WI38 (cell line): ENCODE measurements around the gene ZFP3.
A peak's percentile ranks its signal among the peaks of the same experiment; 100 is the strongest.
"Not testable (repeated sequence)": the region's sequence is repeated elsewhere in the genome, so short reads cannot be mapped to it uniquely, and the experiment has no call there.

ENCODE experiments used
- H3K4me3 ChIP-seq: 2 replicates; pipeline ENCODE4 v1.5.1; 2011; ENCODE audit warnings: low read depth, mild to moderate bottlenecking, control low read depth, low read length
- CTCF ChIP-seq: IDR thresholded peaks from 2 replicates; pipeline ENCODE4 v1.5.1; 2012; ENCODE audit warnings: low read depth, mild to moderate bottlenecking, control low read depth, low read length

ZFP3 gene

GRCh38 chr17:5111402-5112204 lies 33.3 kb downstream of the ZFP3 start, which contains the start of gene ZNF232:
Gene ZNF232, minus strand, starts transcription at chr17:5111878. Its CDS starts 56 bp downstream, at chr17:5111822.
- no peak for TF ChIP-seq CTCF
- H3K4me3 ChIP-seq: peak within 1 kb of the TSS; percentile 77

- no peak for TF ChIP-seq CTCF
- H3K4me3 ChIP-seq: no peak within 1 kb of the TSS
Observed at GRCh38 chr17:5115673-5116651, 37.7 kb downstream of the ZFP3 start, which contains the start of gene USP6. Gene USP6, plus strand, starts transcription at chr17:5116032. Its CDS starts 14,336 bp downstream, at chr17:5130368.

GRCh38 chr17:5118219-5118618 lies 40.0 kb downstream of the ZFP3 start:
- no peak for TF ChIP-seq CTCF
- H3K4me3 ChIP-seq: no peak overlapping the region

GRCh38 chr17:5120036-5120435 lies 41.8 kb downstream of the ZFP3 start:
- no peak for TF ChIP-seq CTCF

GRCh38 chr17:5120436-5121185 lies 42.3 kb downstream of the ZFP3 start:
- H3K4me3 ChIP-seq: not testable (repeated sequence)

More at GRCh38 chr17:5120036-5120435, 41.8 kb downstream of the ZFP3 start:
- no peak overlapping the region for H3K4me3 ChIP-seq

- no peak overlapping the region for H3K4me3 ChIP-seq
- no peak for TF ChIP-seq CTCF
Observed at GRCh38 chr17:5121186-5121841, 43.0 kb downstream of the ZFP3 start.

- H3K4me3 ChIP-seq: not testable (repeated sequence)
Observed at GRCh38 chr17:5122056-5122455, 43.8 kb downstream of the ZFP3 start.
